GM12872 (cell line): ENCODE data around the gene PLCD1.

Experiments used
- TF ChIP-seq, protein P1 (sequence below): IDR thresholded peaks from 3 replicates; pipeline ENCODE4 v1.5.1; 2011; ENCODE audit warnings: low read depth, mild to moderate bottlenecking, low read length, moderate library complexity; ENCODE audit not compliant: insufficient read depth

PLCD1 gene

DNA sequence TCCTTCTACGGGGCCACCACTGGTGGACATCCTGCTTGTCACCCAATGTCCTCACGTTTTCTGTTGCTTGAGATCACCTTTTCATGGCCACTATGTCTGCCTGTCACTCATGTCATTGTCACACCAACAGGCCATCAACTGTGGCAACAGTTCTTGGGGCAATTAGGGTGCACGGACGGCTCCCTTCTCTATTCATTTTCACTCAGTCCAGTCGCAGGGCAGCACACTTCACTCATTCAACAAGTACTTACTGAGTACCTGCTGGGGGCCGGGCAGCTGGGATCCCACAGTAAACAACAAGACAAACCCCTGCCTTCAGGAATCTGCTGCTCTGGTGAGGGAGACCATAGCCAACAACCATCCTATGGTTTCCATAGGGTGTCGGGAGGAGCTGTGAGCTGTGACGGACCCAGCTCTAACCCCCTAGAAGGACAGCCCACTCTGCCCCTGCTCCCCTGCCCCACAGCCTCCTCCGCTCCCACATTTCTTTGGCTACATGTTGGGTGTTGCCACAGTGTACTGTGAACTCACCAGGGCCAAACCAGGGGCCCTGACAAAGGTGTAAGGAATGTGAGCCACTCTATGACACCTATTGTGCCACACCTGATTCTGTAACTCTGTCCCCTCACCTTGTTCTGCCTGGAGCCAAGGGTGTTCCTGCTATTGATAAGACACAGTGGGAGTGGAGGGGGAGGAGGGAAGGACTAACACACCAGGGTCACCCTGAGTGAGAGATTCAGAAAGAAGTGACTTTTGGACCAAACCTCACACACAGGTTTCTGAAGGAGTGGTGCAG, 37.0 kb downstream of the PLCD1 start:
- TF ChIP-seq, protein P1, sequence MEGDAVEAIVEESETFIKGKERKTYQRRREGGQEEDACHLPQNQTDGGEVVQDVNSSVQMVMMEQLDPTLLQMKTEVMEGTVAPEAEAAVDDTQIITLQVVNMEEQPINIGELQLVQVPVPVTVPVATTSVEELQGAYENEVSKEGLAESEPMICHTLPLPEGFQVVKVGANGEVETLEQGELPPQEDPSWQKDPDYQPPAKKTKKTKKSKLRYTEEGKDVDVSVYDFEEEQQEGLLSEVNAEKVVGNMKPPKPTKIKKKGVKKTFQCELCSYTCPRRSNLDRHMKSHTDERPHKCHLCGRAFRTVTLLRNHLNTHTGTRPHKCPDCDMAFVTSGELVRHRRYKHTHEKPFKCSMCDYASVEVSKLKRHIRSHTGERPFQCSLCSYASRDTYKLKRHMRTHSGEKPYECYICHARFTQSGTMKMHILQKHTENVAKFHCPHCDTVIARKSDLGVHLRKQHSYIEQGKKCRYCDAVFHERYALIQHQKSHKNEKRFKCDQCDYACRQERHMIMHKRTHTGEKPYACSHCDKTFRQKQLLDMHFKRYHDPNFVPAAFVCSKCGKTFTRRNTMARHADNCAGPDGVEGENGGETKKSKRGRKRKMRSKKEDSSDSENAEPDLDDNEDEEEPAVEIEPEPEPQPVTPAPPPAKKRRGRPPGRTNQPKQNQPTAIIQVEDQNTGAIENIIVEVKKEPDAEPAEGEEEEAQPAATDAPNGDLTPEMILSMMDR: no peak

DNA sequence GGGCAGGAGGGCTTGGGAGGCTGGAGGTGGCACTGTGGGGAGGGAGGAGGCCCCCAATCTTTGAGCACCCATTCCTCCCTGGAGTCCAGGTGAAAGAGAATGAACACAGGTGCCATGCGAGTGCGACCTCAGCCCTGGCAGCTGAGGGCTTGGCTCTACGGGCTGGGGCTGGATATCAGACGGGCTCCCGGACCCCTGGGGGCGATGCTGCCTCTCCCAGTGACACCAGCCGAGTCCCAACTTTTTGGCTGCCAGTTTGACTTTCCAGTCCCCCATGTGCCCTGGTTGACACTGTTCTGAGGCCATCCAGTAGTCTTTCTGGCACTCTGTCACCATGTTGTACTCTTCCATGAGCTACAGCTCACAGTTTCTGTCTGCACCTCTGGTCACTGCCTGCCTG, 37.6 kb downstream of the PLCD1 start:
- TF ChIP-seq, protein P1: no peak

DNA sequence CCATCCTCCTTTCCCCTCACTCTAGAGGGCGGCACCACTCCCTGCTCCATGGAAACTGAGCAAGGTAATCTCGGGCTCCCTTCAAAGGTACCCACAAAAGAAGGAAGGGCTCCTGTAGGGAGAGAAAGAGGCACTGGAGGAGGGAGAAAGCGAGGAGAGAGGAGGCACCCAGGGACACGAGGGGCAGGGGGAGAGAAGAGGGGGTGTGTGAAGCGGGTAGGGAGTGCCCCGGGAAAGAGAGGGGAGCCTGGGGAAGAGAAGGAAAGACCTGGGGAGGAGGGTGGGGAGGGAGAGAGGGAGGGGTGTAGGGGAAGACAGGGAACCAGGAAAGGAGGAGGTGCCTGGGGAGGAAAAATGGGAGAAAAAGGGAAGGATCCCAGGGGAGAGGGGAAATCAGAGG, 38.3 kb downstream of the PLCD1 start:
- TF ChIP-seq, protein P1: no peak

DNA sequence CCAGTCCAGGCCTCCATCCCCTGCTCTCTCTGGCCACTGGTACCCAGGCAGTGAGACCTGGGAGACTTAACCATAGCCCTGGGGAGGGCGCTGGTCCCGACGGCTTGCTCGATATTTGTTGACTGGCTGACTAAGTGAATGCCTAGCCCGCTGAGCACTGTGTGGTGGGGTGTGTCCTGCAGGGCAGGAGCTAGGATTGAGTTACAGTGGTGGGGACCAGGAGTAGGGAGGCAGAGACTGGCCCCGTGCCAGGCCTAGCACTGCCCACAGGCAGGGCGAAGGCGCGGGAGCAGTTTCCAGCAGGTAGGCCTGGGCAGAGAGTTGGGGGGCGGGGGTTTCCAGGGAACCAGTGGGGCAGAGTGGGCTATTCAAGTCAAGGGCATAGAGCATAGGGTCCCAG, 38.9 kb downstream of the PLCD1 start, which contains the start of gene VILL:
VILL (plus strand) TSS at position 260 of the 400 bp plus-strand sequence. CDS start 2,887 bp downstream, outside the sequence.
- TF ChIP-seq, protein P1: no peak

DNA sequence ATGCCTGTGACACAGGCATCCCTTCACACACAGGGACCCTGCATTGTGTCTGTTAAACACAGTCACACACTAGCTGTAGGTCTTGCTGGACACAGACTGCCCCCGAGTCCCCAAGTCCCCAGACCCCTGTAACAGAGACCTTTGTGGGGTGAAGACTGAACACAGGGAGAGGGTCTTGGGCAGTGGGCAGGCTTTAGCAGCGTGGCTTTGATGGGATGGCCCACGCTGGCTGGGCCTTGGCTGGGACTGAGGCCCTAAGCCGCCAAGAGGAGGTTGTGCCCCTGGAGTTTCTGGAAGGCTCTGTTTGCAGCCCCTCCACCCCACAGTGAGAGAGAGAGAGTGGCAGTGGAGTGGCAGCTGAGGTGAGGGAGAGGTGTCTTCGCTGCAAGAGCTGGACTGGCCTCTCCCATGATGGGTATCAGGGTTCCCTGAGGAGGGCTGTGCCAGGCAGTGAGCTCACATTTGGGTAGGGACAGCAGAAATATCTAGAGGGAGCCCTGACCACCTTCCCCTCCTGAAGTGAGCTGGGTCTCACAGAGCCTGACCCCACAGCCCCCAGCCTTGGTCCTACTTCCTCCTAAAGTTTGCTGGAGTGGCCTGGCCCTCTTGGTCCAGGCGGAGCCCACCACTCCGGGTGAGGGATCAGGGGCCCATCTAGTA, 39.5 kb downstream of the PLCD1 start:
- TF ChIP-seq, protein P1: no peak

DNA sequence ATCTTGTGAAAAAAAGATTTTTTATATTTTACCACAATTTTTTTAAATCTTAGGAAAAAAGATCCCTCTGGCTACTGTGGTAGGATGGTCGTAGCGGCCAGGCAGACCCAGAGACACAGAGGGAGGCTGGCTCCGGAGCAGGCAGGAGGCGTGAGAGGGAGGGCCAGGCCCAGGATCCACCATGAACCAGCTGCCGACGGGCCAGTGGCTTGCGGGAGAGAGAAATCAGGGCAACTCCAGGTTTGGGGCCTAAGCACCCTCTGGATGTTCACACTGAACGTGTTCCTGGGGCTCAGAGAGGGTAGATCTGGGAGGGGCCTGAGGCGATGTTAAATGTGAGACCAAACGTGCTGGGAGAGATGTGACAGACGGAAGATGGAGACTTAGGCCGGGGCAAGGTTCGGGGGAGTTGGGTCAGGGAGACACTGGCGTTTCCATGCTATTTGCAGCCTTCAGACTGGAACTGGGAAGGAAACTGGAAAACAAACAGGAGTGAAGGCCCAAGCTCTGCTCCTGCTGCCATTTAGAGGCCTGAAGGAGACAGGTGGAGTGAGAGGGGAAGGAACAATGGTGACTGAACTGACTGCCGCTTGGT, 40.4 kb downstream of the PLCD1 start:
- TF ChIP-seq, protein P1: no peak

DNA sequence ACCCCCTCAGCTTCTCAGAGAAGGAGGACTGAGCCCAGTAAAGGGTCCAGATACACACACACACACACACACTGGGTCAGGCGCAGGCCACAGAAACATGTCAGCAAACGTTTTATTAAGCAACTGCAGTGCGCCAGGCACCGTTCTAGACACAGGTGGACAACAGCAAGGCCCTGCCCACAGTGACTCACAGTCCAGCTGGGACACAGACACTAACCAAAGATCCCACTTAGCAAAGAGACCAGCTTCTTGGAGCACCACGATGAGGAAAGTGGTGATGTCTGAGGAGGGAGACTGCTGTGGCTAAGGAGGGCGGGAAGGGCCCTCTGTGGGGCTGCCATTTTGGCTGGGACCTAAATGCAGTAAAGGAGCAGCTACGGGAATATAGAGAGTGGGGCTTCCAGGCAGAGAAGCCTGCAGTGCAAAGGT, 41.7 kb downstream of the PLCD1 start:
- TF ChIP-seq, protein P1: no peak
